ENCODE data around the gene C6.
"Not testable (repeated sequence)": the region's sequence is repeated elsewhere in the genome, so short reads cannot be mapped to it uniquely, and the experiment has no call there.

DNA sequence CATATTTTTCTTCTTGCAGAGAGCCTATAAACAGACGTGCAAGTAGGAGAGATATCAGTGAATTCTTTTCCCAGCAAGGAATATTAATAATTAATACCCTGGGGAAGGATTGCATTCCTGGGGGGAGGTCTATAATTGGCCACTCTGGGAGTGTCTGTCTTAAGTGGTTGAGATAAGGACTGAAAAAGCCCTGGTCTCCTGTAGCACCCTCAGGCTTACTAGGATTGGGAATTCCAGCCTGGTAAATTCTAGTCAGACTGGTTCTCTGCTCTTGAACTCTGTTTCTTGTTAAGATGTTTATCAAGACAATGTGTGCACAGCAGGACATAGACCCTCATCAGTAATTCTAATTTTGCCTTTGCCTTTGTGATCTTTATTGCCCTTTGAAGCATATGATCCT lies 16.9 kb upstream of the C6 start:
- TF ChIP-seq, protein P1, sequence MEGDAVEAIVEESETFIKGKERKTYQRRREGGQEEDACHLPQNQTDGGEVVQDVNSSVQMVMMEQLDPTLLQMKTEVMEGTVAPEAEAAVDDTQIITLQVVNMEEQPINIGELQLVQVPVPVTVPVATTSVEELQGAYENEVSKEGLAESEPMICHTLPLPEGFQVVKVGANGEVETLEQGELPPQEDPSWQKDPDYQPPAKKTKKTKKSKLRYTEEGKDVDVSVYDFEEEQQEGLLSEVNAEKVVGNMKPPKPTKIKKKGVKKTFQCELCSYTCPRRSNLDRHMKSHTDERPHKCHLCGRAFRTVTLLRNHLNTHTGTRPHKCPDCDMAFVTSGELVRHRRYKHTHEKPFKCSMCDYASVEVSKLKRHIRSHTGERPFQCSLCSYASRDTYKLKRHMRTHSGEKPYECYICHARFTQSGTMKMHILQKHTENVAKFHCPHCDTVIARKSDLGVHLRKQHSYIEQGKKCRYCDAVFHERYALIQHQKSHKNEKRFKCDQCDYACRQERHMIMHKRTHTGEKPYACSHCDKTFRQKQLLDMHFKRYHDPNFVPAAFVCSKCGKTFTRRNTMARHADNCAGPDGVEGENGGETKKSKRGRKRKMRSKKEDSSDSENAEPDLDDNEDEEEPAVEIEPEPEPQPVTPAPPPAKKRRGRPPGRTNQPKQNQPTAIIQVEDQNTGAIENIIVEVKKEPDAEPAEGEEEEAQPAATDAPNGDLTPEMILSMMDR (IDR thresholded peaks at IDR 0.05): not testable (repeated sequence)
- TF ChIP-seq EZH2 (IDR thresholded peaks at IDR 0.05): not testable (repeated sequence)
